GM18870 (cell line): ENCODE data around the gene PRDM1.

Source experiments
- ATAC-seq: cut with Tn5 transposase; IDR thresholded peaks from one replicate; pipeline ENCODE4 v1.9.1; 2021; ENCODE audit warnings: moderate library complexity; ENCODE audit not compliant: unreplicated experiment

The PRDM1 gene

DNA sequence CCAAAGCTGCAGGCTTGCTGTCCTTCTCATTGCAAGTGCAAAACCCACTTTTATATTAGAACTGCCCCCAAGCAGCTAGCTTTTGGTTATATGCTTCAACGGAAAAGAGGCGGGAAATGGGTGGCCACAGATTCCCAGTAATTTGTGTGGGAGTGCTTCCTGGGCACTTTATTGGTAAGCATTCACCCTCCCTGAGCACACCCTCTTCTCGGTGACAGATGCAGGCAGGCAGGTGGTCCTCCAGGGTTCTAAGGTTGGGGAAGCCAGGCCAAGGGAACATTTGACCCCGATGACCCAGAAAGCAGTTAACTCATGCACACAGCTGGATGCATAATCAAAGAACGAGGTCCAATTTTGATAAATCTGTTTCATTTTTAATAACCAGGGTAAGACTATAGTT is 29.1 kb downstream of the PRDM1 start:
- no peak for ATAC-seq

DNA sequence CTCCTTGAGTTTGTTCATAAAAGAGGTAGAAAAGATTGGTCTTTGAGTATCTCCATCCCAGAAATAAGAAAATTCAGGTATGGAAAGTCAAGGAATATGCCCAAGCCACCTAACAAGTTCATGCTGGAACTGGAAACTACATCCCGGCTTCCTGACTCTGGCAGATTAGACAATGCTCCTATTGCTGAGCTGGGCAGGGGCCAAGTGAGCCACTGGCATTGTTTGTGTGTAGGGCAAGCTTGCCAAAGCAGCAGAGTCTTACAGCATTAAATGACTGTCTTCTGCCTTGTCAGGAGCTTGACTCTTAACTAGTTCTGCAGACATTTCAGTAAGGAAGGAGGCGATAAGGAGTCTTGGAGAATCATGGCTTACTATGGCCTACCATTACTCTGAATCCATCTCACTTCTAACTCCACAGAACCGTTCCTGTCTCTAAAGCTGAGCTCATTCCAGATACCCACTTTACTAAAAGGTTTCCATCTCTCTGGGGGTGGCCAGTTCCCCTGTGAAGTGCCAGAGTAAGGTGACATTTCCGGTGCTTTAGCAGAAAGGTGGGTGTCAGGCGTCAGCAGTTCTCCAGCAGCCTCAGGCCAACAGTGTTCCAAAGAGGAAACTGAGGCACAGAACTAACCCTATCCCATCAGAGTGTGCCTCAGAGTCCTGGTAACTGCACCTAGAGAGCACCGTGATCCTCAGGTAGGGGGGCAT is 30.1 kb downstream of the PRDM1 start:
- no peak for ATAC-seq

DNA sequence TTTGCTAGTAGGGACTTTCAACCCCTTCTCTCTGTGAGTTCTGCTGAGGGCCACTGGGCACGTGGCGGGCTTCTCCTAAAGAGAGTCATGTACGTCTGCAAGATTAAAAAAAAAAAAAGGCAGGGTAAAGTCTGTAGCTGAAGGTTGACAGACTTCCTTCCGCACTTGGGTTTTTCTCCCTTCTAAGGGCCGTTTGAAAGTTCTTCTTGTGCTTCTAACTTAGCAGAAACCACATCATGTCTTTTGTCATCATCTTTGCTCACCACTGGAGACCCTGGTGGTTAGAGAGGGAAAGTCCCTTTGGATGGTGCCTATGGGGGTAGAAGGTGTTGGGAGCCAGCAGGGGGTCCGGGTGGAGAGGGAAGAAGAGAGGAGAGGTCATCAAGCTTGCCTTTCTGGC is 31.4 kb downstream of the PRDM1 start:
- ATAC-seq: no peak

DNA sequence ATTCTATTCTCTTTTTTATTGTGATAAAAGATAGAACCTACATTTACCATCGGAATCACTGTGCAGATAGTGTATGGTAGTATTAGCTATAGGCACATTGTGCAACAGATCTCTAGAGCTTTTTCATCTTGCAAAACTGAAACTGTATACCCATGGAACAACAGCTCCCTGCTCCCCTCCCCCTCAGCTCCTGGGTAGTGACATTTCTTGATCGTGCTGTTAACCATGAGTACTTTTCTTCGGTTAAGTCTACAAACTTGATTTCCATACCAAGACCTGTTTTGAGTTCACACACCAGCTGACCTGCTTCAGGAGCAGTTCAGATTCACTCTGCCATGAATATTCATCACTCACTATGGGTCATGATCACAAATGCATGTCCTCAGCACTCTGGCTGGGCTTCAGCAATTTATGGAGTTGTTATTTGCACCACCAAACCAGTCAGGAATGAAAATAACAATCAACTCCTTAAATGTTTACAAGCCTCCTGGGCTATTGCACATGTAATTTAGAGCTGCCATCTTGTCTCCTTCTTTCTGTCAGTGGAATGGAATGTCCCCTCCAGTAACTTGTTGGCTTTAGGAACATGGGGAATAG is 32.8 kb downstream of the PRDM1 start:
- ATAC-seq: no peak

DNA sequence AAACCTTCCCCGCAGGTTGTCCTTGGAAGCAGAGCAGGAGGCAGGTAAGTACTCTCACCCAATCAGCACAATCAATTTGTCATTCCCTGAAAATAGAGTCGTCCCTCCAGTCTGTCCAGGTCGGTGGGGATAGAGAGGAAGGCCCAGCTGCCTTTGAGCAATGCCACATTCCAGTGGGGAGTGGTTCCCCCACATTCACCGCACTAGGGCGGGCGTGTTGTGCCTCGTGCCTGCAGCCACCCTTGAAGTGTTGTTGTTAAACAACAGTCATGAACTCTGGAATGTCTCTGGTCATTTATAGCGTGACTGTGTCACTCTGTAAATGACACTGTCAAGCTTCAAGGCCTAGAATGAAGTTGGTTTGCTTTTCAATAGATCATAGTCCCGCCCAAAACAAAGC is 33.4 kb downstream of the PRDM1 start:
- ATAC-seq: no peak

DNA sequence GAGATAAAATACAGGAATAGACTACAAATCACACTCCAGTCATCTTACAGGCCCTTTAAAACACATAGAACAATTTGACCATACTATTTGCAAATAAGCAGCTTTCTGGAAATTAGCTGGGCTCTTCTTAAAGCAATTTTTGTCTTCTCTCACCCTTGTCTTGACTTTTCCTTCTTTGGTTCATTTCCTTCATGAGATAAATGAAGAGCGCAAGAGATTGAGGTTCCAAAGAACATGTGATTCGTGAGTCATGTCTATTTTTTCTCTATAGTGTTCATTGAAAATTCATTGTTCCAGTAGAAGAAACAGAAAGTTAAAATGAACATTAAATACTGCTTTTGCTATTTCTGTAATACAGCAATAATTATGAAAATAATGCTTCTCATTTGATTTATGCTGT is 33.9 kb downstream of the PRDM1 start:
- ATAC-seq: no peak

DNA sequence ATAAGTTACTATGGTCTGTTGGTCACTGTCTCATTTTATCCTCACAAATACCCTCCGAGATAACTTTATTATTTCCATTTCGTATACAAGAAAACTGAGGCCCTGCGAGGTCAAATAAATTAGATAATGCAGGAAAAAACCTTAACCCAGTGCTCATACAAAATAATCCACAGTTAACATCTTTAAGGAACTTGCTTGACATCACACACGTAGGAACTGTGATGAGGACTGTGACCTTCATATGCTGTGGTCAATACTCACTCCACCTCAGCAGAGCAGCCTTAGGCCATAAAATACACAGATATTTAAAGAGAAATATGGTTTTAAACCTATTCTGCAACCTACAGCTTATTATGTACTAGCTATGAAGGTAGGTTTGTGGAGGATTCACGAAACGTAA is 34.3 kb downstream of the PRDM1 start:
- ATAC-seq: no peak

DNA sequence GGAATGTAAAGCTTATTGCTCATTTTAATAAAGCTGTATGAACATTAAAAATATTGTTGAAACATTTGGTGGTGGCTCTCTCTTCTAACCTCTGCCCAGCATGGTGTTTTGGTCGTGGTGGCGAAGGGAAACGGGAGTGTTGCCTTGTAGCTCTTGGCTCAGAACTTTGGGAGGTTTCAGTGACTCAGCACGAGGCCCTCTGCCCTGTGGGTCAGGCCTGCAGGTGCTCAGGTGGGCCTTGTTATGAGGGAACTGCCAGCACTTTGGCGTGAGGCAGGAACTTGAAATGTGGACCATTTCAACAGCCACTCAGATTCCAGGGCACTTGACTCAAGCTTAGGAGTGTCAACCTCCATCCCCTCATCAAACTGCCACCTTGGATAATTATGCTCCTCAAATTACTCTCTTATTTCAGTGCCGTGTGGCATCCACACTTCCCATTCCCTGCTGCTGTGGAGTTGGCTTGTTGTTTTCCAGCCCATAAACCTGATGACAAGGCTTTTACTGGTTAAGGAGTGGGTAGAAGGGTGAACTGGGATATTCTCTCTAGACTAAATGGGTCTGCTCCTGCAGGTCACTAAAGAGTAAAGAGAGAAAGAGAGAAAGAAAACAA is 36.3 kb downstream of the PRDM1 start:
- no peak for ATAC-seq

DNA sequence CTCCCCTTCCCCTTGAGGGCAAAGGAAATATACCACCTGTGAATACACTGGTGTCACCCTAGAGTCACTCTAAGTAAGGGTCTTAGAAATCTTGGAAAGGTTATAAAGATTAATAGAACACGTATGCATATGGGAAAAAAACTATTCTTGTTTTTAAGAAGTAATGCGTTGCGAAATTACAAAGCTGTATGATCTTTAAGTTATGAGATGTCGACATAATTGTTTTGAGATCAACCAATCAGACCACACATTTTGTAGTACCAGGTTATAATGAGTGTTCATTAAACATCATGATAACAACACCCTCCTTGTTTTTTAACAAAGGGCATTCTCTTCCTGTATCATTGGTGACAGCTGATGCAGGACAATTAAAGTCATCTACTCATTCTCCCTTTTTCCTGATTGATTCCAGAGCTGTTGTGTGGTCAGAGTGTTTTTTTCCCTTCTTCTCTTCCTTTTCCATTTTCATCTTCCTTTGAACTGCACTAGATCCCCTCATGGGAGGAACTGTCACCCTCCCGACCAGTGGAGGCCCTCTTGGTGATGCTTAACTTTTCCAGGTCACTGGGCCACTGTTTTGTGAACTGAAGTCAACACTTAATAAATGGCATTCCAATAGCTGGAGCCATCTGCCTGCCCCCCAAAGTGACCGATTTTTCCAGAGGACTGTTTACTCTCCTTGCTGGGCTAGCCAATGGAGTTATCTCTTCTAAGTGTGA is 37.0 kb downstream of the PRDM1 start:
- ATAC-seq: no peak

DNA sequence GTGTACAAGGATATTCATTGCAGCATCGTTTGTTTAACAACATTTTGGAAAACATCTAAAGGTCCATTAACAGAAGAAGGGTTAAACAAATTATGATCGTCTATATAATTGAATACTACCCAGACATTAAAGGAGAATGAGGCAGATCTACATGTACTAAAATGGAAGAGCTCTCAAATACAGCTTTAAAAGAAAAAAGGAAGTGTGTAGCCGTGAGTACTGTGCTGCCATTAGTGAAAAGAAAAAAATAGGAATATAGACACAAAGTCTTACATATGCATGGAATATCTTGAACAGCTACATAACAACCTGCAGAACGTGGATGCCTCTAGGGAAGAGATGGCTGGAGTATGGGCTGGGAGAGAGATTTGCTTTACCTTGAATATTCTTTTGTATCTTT is 37.9 kb downstream of the PRDM1 start:
- no peak for ATAC-seq

DNA sequence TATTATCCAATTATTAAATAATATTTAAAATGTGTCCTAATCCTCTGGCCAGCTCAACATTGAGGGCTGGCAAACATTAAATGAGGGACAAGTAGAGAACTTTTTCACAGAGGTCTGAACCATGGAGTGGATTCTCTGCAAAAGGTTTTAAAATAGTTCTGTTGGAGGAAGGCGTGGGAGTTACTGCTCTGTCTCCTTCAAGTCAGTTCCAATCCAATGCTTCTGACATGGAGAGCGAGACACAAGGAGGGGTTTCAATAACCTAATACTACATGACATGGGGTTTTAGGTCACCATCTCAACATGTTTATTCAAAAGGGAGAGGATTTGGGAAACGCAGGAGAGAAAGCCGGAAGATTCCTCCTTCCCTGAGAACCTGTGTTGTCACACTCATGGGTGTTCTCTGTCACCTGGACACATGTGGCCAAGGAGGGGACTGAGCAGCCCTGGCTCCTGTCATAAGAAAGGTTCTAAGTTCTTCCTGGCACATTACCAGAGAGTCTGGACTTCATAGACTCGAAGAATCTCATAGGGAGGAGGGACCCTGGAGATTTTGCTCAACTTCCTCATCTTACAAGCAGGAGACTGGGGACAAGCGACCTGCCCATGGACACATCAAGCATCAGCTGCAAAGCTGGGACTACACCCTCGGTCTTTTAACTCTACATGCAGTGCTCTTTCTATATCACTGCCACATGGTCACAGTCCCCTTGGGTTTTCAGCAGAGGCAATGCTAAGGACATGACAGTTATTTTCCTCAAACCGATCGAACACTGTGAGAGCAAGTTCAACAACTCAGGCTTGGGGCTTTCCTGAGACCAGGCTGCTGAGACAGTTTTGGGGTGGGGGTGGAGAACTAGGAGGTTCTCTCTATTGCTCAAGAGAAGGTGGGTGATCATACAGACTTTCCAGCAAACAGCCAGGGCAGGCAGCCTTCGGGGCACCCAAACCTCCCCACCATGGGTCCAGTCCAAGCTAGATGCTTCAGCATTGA is 38.6 kb downstream of the PRDM1 start:
- no peak for ATAC-seq

DNA sequence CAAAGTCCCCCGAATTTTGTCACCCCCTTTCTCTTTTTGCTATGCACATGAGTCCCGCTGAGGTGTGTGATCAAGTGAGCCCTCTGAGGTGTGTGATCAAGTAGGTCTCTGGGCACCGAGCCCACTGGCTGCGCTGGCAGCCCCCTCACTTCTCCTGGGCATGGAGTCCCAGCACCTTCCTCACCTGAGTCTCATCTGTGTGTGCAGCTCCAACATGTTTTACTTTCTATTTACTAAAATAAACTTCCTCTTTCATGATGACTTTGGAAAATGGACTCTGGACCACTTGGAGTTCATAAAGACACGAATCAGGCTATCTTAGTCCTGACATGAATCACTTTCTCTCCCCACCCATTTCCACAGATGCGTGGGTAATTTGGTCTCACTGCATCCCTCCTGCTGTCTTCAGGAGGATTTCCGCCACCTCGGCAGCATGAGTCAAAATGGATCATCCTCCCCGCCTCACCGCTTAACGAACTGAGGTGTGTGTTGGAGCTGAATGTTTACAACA is 39.8 kb downstream of the PRDM1 start:
- peak; percentile 47 for ATAC-seq

DNA sequence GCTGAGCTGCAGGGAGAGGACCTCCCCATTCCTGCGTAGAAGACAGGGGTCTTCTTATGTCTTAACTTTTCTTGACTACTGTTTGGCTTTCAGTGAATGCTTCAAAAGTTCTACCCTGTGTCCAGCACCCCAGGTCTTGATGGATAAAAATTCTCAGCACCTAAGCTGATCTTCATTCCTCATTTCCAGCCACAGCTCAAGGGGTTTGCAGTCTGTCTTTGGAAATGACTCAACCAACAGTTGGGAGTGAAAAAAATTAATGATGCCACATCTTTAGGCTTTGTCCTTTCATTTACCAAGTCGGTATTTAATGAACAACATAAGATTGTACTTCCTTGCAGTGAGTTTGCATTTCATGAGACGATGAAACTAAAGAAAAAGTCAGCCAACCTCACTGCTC is 40.3 kb downstream of the PRDM1 start:
- ATAC-seq: no peak

DNA sequence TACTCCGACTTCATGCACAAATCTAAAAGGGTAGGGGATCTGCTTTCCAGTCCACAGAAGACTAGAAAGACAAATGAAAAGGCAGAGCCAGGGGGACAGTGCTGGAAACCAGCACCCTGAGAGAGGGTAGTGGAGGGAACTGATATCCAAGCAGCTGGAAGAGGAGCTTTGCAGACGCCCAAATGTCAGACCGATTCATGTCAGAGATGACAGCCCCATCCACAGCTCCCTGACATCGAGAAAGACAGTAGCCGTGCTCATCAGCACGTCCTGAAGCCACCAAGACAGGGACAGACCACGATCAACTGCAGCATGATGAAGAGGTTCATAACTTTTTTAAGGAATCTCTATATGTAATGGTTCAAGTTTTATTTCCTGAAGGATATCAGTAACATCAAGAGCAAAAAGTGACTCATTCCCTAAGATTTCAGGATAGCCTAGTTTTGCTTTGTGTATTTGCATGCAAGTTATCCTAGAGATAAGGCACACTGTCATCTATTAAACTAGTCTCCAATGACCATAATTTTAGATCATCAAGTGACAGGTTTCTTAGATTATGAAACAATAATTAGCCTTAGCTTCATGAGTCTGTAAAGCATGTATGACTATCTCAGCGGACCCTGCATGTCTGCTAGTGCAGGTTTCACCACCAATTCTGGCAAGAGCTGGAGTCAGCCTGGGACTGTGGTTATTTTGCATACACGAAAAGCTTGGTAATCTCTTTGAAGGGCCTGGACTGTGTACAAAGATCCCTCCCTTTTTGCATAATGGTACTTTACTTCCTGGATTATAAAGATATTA is 43.0 kb downstream of the PRDM1 start:
- no peak for ATAC-seq

DNA sequence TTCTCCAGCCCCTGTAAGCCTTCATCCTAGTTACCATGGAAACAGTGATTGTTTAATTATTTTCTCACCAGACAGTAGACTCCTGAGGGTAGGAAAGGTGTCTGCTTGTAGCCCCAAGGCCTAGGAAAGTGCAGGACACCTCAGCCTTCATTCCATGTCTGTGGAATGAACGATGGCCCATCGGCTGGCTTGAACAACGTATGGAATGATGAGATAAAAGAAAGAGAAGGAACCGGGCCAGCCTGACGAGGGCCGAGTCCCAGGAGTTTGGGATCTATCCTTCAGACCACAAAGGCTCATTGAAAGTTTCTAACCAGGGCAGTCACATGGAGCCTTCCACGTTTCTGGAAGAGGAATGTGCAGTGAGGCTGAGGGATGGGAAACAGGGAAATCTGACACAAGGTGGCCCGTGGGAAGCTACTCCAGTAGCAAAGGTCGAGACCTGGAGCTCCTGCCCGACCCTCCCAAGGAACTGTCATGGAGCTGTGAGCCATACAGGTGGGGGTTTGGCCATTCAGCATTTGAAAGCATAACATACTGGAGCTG is 46.1 kb downstream of the PRDM1 start:
- no peak for ATAC-seq

DNA sequence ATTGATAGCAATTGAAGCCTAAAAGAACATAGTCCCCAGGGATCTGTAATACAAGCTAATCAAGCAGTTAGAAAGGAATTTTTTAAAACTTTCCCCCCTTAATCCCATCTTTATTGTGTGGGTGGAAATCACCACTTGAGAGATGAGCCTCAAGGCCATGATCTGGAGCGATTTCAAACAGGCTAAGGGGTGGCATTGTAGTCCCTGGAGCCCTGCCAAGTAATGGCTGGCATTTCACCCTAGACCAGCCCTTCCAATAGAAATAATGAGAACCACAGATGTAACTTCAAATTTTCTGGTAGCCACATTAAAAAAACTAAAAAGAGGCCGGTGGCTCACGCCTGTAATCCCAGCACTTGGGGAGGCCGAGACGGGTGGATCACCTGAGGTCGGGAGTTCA is 46.9 kb downstream of the PRDM1 start:
- no peak for ATAC-seq

DNA sequence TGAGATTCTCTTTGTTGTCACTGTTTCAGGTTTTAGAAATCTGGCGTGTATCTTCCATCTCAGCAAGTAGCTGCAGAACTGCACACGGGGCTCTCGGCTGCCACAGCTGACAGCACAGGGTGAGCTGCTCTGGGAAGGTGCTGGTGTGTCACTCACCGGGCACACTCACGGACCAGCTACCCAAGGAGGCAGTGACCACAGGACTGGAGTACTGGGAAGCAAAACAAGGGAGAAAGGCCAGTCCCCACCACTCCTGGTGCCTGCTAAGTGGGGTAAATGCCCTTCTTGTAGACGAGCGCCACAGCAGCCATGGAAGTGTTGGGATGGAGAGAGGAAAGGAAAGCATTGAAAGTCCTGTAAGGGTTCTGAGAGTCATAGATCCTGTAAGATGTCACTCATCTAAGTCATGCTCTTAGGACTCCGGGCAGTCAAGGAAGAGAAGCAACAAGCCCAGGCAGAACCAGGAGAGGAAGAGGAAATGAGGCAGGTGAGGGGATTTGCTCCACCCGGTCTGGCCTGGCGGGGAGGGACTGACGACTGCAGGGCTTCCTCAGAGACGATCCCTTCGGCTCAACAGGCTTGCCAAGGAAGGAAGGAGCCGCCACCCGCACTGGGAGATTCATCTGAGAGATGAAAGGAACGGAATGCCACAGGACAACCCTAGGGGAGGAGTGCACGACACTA is 48.1 kb downstream of the PRDM1 start:
- ATAC-seq: no peak

DNA sequence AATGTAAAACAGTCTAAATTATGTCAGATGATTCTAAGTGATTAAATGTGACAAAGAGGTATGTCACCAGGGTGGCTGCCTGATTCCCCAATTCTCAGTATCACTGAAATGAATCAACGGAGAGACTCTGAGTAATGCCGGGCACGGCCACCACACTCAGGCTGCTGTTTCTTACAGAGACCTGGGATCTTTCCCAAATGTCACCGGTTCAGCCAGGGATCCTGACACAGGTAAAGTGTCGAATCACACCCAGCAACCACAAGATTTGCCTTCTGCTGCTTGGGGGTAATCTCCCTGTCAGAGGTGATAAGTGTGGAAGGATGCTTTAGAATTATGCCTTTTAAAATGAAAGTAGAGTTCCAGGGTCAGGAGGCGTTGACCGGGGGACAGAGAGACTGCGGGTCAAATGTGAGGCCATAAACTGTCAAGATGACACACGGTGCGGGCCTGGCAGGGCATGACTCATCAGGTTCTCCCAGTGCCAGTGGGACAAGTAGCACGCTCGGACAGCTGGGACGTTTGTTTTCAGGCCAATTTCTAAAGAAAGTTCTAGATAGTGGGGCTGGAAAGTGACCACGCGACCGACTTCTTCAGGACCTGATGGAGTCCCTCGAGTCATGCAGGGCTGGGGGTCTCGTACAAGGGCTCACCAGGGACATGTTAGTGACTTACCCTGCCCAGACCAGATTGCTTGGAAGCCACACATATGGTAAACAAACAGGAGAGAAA is 48.9 kb downstream of the PRDM1 start:
- no peak for ATAC-seq
